Stimulated activated naive CD8-positive, alpha-beta T cell treated with anti-CD3 and anti-CD28 coated beads, Interleukin-15, amount 100 ng/mL, for 72 hours (primary cell): ENCODE results near the gene TRPV6.

Experiments used
- ATAC-seq: fragments of 150-1000 bp; cut with Tn5 transposase; 2 replicates; pipeline ENCODE4 v1.10.0; 2021; ENCODE audit warnings: mild to moderate bottlenecking, moderate library complexity
- DNase-seq, 2 donors: peaks; one replicate each; pipeline ENCODE4 v3.0.0; 2021 to 2022
- H3K27ac Mint-ChIP-seq, 2 donors: one replicate each; pipeline ENCODE4 v1.8.0; 2022; ENCODE audit warnings: mild to moderate bottlenecking in 2 of 2, mixed read lengths in 2 of 2, moderate library complexity in 2 of 2
- H3K27me3 Mint-ChIP-seq: one replicate; pipeline ENCODE4 v1.8.0; 2022; ENCODE audit warnings: mixed read lengths
- H3K4me1 Mint-ChIP-seq: one replicate; pipeline ENCODE4 v1.8.0; 2022; ENCODE audit warnings: mild to moderate bottlenecking, mixed read lengths
- H3K4me3 Mint-ChIP-seq, 2 donors: one replicate each; pipeline ENCODE4 v1.8.0; 2022; ENCODE audit warnings: mild to moderate bottlenecking in 2 of 2, mixed read lengths in 2 of 2, moderate library complexity in 1 of 2
- H3K9me3 Mint-ChIP-seq, 2 donors: one replicate each; pipeline ENCODE4 v1.8.0; 2022; ENCODE audit warnings: mixed read lengths in 2 of 2

Gene TRPV6

GRCh38 chr7:142880876-142881505 lies 4.6 kb downstream of the TRPV6 start:
- H3K4me1 Mint-ChIP-seq, result no peaks in the 10 kb centered on the region
- DNase-seq (peak; percentile 53 to 59), ATAC-seq (peak; percentile 53)
- H3K9me3 Mint-ChIP-seq, result no peaks in the 10 kb centered on the region
- H3K4me3 Mint-ChIP-seq, result no peak overlapping the region
- no peak overlapping the region for H3K27ac Mint-ChIP-seq
- H3K27me3 Mint-ChIP-seq, result no peaks in the 10 kb centered on the region

DNA sequence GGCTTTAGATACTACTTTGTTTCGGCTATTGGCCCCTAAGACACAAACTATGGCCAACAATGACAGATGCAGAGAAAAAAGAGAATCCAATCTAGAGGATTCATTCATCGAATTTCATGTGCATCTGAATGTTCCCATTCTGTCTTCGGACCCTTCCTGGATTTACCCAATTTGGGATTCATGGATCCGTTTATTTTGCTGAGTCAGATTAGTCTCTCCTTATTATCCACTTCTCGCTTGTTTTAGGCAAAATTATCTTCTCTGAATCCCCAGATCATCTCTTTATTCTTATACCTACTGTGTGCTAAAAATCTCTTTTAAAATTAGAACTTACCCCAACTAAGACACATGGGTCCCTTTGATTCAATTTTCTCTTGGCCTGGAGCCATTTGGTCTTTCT lies 6.5 kb downstream of the TRPV6 start:
- DNase-seq (no peak), ATAC-seq (no peak)
- H3K27me3 Mint-ChIP-seq, result no peaks in the 10 kb centered on the region
- H3K9me3 Mint-ChIP-seq, result no peaks in the 10 kb centered on the region
- H3K27ac Mint-ChIP-seq, result no peak overlapping the region
- no peaks in the 10 kb centered on the region for H3K4me1 Mint-ChIP-seq
- no peak overlapping the region for H3K4me3 Mint-ChIP-seq

DNA sequence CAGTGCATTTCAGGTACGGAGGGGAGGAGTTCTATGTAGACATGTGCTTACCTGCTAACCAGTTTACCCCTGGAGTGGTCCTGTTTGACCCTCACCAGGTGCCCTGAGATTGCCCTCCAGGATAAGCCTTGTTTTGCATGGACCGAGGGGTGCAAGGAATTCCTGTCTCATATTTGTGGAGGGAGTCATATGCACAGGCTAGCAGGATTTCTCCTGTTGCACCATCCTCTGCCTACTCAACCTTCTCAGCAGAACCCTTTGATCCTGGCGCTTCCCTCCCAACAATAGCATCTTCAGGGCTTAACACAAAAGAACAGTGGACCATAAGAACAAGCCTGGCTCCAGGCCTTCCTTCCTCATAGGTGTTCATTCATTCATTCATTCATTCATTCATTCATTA lies 7.2 kb downstream of the TRPV6 start:
- Mint-ChIP-seq H3K27ac (no peak overlapping the region), H3K27me3 (no peaks in the 10 kb centered on the region), H3K9me3 (no peaks in the 10 kb centered on the region), H3K4me3 (no peak overlapping the region), H3K4me1 (no peaks in the 10 kb centered on the region)
- DNase-seq (no peak), ATAC-seq (no peak)

- ATAC-seq, result peak; percentile 9
- Mint-ChIP-seq H3K27ac (peak overlapping the region in 1 of 2 donors; percentile 14), H3K4me1 (no peaks in the 10 kb centered on the region), H3K27me3 (no peaks in the 10 kb centered on the region), H3K4me3 (no peak overlapping the region), H3K9me3 (no peaks in the 10 kb centered on the region)
- DNase-seq, result no peak
Measured at GRCh38 chr7:142876991-142877910, 8.3 kb downstream of the TRPV6 start.

- ATAC-seq, result peak; percentile 22
- no peak for DNase-seq
- Mint-ChIP-seq H3K27ac (peak overlapping the region in 1 of 2 donors; percentile 8), H3K4me3 (no peak overlapping the region), H3K4me1 (no peaks in the 10 kb centered on the region), H3K27me3 (no peaks in the 10 kb centered on the region), H3K9me3 (no peaks in the 10 kb centered on the region)
Measured at GRCh38 chr7:142876236-142876960, 9.1 kb downstream of the TRPV6 start.

GRCh38 chr7:142875456-142875855 lies 10.1 kb downstream of the TRPV6 start:
- H3K4me3 Mint-ChIP-seq, result no peak overlapping the region
- no peaks in the 10 kb centered on the region for H3K9me3 Mint-ChIP-seq
- ATAC-seq (no peak), DNase-seq (no peak)
- no peak overlapping the region for H3K27ac Mint-ChIP-seq
- no peaks in the 10 kb centered on the region for H3K4me1 Mint-ChIP-seq
- no peaks in the 10 kb centered on the region for H3K27me3 Mint-ChIP-seq

GRCh38 chr7:142874837-142875236 lies 10.7 kb downstream of the TRPV6 start:
- H3K9me3 Mint-ChIP-seq, result no peaks in the 10 kb centered on the region
- no peak overlapping the region for H3K27ac Mint-ChIP-seq
- no peaks in the 10 kb centered on the region for H3K27me3 Mint-ChIP-seq
- no peak for DNase-seq
- no peak for ATAC-seq
- no peak overlapping the region for H3K4me3 Mint-ChIP-seq
- H3K4me1 Mint-ChIP-seq, result no peaks in the 10 kb centered on the region

DNA sequence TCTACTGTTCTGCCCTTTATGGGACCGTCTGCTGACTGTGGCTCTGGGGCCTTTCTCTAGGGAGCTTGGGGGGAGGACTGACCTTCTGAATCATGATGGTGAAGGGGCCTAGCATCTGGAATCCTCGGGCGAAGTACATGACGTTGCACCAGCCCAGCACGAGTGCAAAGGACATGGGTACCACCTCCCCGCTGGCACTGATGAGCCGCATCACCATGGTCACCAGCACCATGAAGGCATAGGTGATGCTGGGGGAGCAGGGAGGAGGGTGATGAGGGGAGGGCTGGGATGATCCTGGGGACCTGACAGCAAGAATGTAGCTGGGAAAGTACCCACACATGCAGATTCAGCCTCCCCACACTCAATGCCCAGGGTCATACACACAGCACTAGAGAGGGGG lies 11.1 kb downstream of the TRPV6 start:
- Mint-ChIP-seq H3K4me3 (no peak overlapping the region), H3K9me3 (no peaks in the 10 kb centered on the region), H3K27me3 (no peaks in the 10 kb centered on the region), H3K4me1 (no peaks in the 10 kb centered on the region), H3K27ac (no peak overlapping the region)
- no peak for ATAC-seq
- DNase-seq, result no peak

DNA sequence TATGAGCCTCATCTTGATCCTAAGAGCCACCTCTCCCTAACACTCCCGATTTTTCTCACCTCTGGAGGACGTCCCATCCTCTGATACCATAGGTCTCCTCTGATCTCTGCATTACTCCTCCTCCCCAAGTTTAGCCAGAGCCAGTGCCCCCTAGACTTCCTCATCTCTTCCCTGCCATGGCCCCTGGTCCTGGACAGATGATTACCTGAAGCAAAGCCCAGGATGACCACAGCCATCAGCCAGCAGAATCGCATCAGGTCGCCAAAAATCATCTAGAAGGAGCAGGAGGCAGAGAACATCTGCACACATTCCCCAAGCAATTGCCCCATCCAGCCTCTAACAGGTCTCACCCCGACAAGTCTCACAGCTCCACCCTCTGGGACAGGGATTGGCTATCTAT lies 11.7 kb downstream of the TRPV6 start:
- Mint-ChIP-seq H3K27ac (no peak overlapping the region), H3K4me3 (no peak overlapping the region), H3K9me3 (no peaks in the 10 kb centered on the region), H3K27me3 (no peaks in the 10 kb centered on the region), H3K4me1 (no peaks in the 10 kb centered on the region)
- ATAC-seq (no peak), DNase-seq (no peak)

DNA sequence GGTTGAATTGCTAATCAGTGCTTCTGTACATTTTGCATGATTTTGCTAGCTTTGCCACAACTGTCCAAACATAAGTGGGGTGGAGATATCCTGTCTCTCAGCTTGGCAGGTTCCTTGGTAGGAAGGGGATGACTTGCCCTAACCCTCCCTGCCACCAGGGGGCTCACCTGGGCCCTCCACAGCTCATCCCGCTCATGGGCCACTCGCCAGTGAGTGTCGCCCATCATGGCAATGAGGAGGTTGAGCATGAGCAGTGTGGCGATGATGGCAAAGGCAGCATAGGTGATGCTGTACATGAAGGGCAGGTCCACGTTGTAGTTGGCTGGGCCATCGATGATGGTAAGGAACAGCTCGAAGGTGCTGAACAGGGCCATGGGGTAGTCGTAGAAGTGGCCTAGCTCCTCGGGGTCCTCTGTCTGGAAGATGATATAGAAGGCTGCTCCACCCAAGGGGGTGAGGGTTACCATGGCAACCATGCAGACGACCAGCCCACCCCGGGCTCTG lies 12.2 kb downstream of the TRPV6 start:
- ATAC-seq (peak; percentile 25), DNase-seq (peak; percentile 26 to 35)
- Mint-ChIP-seq H3K4me3 (no peak overlapping the region), H3K27ac (no peak overlapping the region), H3K4me1 (no peaks in the 10 kb centered on the region), H3K9me3 (no peaks in the 10 kb centered on the region), H3K27me3 (no peaks in the 10 kb centered on the region)

DNA sequence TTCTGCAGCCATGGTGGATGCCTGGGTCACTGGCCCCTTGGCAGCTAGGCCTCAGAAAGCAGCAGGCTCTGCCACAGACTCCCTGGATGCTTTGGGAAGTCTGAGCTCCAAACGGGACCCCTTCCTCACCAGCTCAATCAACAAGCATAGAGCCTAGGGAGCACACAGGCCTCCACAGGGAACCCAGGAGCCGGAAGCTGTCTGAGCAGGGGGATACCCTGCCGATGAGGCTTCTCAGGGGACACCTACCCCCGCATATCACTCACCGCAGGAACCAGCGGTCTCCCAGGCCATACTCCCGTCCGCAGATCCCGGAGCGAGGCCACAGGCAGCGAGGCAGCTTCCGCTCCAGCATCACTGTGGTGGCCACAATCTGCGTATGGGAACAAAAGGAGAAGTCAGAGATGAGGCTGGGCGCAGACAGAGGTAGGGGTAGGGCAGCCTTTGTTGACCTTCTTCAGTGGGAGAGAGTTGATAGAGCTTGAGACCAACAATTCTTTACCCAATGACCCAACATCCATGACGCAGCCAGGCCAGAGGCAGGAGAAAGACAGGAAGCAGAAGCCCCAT lies 13.4 kb downstream of the TRPV6 start:
- H3K4me1 Mint-ChIP-seq, result no peaks in the 10 kb centered on the region
- no peaks in the 10 kb centered on the region for H3K27me3 Mint-ChIP-seq
- ATAC-seq (no peak), DNase-seq (no peak)
- H3K9me3 Mint-ChIP-seq, result no peaks in the 10 kb centered on the region
- H3K4me3 Mint-ChIP-seq, result no peak overlapping the region
- no peak overlapping the region for H3K27ac Mint-ChIP-seq

DNA sequence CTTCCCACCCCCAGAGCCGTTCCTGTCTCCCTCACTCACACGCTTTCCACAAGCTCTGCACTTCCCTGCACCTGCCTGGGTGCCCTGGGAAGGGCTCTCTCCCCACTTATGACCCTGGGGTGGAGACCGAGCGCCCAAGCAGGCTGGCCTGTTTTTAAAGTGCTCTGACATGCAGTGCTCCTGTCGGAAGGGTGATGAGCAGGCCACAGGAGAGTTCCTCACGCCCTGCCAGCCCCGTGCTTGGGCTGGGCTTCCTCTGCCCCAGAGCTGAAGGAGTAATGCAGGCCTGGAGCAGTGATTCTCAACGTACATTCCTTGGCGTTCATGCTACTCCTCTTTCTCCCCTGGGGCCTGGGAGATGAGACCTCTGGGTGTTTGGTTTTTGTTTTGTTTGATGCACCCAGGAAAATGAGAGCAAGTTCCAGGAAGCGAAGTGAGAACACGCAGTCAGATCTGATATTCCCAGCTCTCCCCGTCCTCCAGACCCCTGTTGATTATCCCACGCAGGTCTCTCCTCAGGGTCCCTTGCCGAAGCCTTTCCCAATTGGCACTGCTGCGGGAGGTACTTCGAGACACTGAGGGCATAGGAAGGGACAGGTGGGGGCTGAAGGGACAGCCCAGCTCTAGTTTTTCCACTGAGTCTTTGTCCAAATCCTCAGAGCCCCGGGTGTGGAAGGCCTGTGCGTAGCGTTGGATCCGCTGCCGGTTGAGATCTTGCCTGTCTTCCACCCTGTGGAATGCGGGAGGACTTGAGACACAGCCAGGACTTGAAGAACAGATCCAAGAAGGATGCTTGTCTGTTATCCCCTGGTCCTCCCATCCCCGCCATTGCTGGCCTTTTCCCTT lies 14.1 kb downstream of the TRPV6 start:
- H3K4me1 Mint-ChIP-seq, result peaks cover 2% of the 10 kb centered on the region
- H3K9me3 Mint-ChIP-seq, result no peaks in the 10 kb centered on the region
- H3K27me3 Mint-ChIP-seq, result no peaks in the 10 kb centered on the region
- ATAC-seq (no peak), DNase-seq (no peak)
- no peak overlapping the region for H3K27ac Mint-ChIP-seq
- H3K4me3 Mint-ChIP-seq, result no peak overlapping the region

- Mint-ChIP-seq H3K4me1 (peaks cover 7% of the 10 kb centered on the region), H3K27me3 (no peaks in the 10 kb centered on the region), H3K27ac (no peak overlapping the region), H3K4me3 (no peak overlapping the region), H3K9me3 (no peaks in the 10 kb centered on the region)
- DNase-seq, result no peak
- no peak for ATAC-seq
Measured at GRCh38 chr7:142870566-142871259, 14.8 kb downstream of the TRPV6 start.

DNA sequence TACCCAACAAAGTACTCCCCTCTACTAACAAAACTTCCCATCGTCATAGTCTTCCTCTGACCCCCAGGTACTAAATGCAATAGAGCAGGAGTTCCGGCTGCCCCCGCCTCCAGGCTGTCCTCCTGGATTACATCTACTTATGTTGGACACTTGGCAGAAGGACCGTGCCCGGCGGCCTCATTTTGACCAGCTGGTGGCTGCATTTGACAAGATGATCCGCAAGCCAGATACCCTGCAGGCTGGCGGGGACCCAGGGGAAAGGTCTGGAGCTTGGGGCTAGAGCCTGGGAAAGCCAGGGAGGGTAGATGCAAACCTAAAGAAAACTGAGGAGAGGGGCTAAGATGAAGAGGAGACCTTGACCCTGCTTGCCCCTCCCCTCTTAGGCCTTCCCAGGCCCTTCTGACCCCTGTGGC lies 15.4 kb downstream of the TRPV6 start:
- no peak overlapping the region for H3K4me3 Mint-ChIP-seq
- peaks cover 7% of the 10 kb centered on the region for H3K4me1 Mint-ChIP-seq
- H3K27me3 Mint-ChIP-seq, result no peaks in the 10 kb centered on the region
- DNase-seq, result no peak
- H3K27ac Mint-ChIP-seq, result no peak overlapping the region
- ATAC-seq, result no peak
- no peaks in the 10 kb centered on the region for H3K9me3 Mint-ChIP-seq
